Metanephros (tissue), 1 donor: ENCODE measurements around the gene NAPG. TPM values are rescaled to one million over a fixed set of nuclear protein-coding genes. Genes with fewer than 3 reads are reported as not detected.

ENCODE experiments used
- total RNA-seq: library from RNA; depleted of rRNA; stranded (reverse); fragments of >200 nt; gene quantifications from one replicate; pipeline ENCODE4 v1.2.3, GENCODE V29; 2014

Gene NAPG
- 28.7 TPM for total RNA-seq

DNA sequence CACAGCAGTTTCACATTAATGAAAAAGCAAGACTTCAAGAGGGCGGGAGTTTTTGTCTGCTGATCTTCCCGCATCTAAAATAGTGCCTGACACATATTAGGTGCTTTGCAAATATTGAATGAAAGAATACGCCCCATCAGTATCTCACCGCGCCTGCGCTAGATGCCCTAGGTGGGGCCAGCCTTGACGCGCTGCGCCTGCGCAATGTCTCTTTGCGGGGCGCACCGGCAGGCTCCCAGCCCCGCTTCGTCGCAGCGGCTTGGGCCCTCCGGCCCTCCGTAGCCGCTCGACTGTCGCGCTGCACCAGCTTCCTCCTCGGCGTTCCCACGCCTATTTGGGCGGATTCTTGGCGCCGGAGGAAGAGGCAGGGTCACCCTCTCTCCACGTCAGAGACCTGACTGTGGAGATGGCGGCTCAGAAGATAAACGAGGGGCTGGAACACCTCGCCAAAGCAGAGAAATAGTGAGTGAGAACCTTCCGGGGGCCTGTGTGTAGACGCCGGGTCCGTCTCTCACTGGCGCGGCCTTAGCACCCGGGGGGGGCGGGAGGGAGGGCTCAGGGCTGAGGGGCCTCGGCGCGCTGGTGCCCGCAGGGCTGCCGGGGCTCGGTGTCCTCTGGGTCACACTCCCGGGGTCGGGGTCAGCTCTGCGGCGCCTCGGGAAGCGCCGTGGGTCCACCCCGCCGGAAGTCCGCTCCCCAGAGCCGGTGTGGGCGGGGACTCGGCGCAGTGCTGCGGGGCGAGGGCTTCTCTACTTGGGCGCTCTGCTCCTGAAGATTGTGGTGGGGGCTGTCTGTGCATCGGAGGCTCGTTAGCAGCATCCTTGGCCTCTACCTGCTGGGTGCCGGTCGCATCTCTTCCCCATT lies at the start of gene NAPG:
Gene NAPG (plus strand): TSS at position 331 of the 864 bp plus-strand sequence. CDS start 76 bp downstream, at position 407.

Other genes with a start within 250 kb of the NAPG start
- 133 TPM for gene APCDD1, start 71.4 kb upstream of the NAPG start, total RNA-seq